OCI-LY7 (cell line): ENCODE measurements around the gene TSSK6. TPM values are rescaled to one million over a fixed set of nuclear protein-coding genes. Genes with fewer than 3 reads are reported as not detected.

ENCODE experiments used
- BruUV-seq: library from RNA; stranded (reverse); fragments of 400-500 nt; replicated peaks from 2 replicates; lab custom pipeline; 2021; lab: Mats Ljungman, UMichigan
- CTCF ChIA-PET: fragments of 300-600 bp; sonication (Branson Sonifier 250); formaldehyde crosslinking; loops from one replicate; lab custom pipeline; 2022; ENCODE audit warnings: antibody characterized with exemption; ENCODE audit not compliant: unreplicated experiment; lab: Charles Lee
- POLR2A ChIA-PET: fragments of 300-600 bp; sonication (Branson Sonifier 250); formaldehyde crosslinking; loops from one replicate; lab custom pipeline; 2022; ENCODE audit warnings: antibody characterized with exemption; lab: Charles Lee
- DNase-seq: peaks from one replicate; pipeline ENCODE4 v3.0.0-alpha.2; 2015; ENCODE audit warnings: low spot score
- H2AFZ ChIP-seq: fragments of 200-600 bp; sonication (generic), shearing (Covaris generic); 2 replicates; pipeline ENCODE4 v1.6.1; 2014; ENCODE audit warnings: mild to moderate bottlenecking, antibody characterized with exemption, low read length, moderate library complexity
- H3K27ac ChIP-seq: fragments of 200-600 bp; sonication (generic); 2 replicates; pipeline ENCODE4 v1.5.1; 2014; ENCODE audit warnings: mixed run types, low read depth, mild to moderate bottlenecking, moderate library complexity, low read length, inconsistent platforms; ENCODE audit not compliant: poor library complexity, severe bottlenecking
- H3K36me3 ChIP-seq: fragments of 200-600 bp; sonication (generic); 2 replicates; pipeline ENCODE4 v1.6.1; 2014; ENCODE audit warnings: mild to moderate bottlenecking, antibody characterized with exemption, low read length, moderate library complexity, mixed read lengths; ENCODE audit not compliant: insufficient read depth
- H3K4me1 ChIP-seq: fragments of 200-600 bp; sonication (generic); 2 replicates; pipeline ENCODE4 v1.5.1; 2014; ENCODE audit warnings: mild to moderate bottlenecking, low read length; ENCODE audit not compliant: insufficient read depth, poor library complexity, severe bottlenecking
- H3K4me2 ChIP-seq: fragments of 200-600 bp; sonication (generic); 2 replicates; pipeline ENCODE4 v1.6.1; 2014; ENCODE audit warnings: mild to moderate bottlenecking, low read length
- H3K4me3 ChIP-seq: fragments of 200-600 bp; sonication (generic); 2 replicates; pipeline ENCODE4 v1.5.1; 2014; ENCODE audit warnings: mild to moderate bottlenecking, low read depth, low read length; ENCODE audit not compliant: poor library complexity, severe bottlenecking
- H3K79me2 ChIP-seq: fragments of 200-600 bp; sonication (generic); 2 replicates; pipeline ENCODE4 v1.6.1; 2016; ENCODE audit warnings: low read depth, mild to moderate bottlenecking, low read length, moderate library complexity, mixed read lengths; ENCODE audit not compliant: insufficient read depth
- H3K9me2 ChIP-seq: fragments of 200-600 bp; sonication (generic); 2 replicates; pipeline ENCODE4 v1.6.1; 2016; ENCODE audit warnings: mild to moderate bottlenecking, low read length, mixed read lengths; ENCODE audit not compliant: insufficient read depth
- H3K9me3 ChIP-seq: fragments of 200-600 bp; sonication (generic); 2 replicates; pipeline ENCODE4 v1.6.1; 2014; ENCODE audit warnings: mild to moderate bottlenecking, mixed run types, low read length, mixed read lengths
- H4K20me1 ChIP-seq: fragments of 200-600 bp; sonication (generic); 2 replicates; pipeline ENCODE4 v1.6.1; 2014; ENCODE audit warnings: mild to moderate bottlenecking, antibody characterized with exemption, low read length, moderate library complexity, mixed read lengths; ENCODE audit not compliant: insufficient read depth
- EZH2phosphoT487 ChIP-seq: fragments of 200-600 bp; sonication (generic); IDR thresholded peaks from 2 replicates; pipeline ENCODE4 v1.6.1; 2018; ENCODE audit warnings: low read depth, borderline replicate concordance, mild to moderate bottlenecking, mixed run types, antibody characterized with exemption, low read length, moderate library complexity, mixed read lengths
- intact Hi-C: fragments of 100-400 bp; cut with micrococcal nuclease; formaldehyde crosslinking; loops from one replicate; pipeline ENCODE4 v1.10.0; 2022; ENCODE audit not compliant: unreplicated experiment
- total RNA-seq, 2 experiments: library from RNA; depleted of rRNA in 1 of 2; stranded (reverse); fragments of >200 nt in 1 of 2; shearing (Covaris generic) in 1 of 2; gene quantifications; 2 replicates each; pipeline ENCODE4 v1.2.3, GENCODE V29; 2014 to 2022
- TF ChIP-seq, protein P1 (sequence below): fragments of 200-600 bp; sonication (generic); conservative IDR thresholded peaks from 2 replicates; pipeline ENCODE4 v1.5.1; 2014; ENCODE audit warnings: mild to moderate bottlenecking, antibody characterized with exemption, low read length, moderate library complexity, mixed read lengths

TSSK6 gene
- total RNA-seq, 2 experiments from 2014 or later, result 6.4 to 10.5 TPM

DNA sequence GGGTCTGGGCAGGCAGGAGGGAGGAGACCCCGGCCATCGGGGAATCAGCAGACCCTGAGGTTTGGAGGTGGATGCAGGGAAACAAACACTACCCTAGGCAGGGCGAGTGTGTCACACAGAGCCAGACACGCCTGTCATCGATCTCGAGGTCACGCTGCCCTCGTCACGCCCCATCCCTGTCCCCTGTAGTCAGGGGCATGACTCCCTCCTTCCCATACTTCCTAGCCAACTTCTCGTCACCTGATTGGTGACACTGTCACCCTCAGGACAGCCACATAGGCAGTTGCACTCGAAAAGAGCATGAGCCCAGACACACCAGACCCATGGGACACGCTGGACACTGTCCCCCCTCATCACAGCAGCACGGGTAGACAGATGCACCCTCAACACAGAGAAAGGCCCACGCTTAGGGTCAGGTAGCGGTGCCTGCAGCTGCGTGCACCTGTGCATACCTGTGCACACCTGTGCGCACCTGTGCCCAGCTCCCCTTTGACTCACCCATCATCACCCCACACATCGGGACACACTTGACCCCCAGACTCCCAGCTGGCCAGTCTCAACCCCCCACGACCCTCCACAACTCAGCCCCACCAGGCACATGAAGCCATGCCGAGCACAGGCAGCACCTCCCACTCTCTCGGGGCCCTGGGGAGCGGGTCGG lies 34.6 kb upstream of the TSSK6 start:
- intact Hi-C loops, result no loop called here
- Histone ChIP-seq H3K79me2 (no peaks in the 10 kb centered on the region), H3K27ac (no peak overlapping the region), H3K9me3 (no peaks in the 10 kb centered on the region), H2AFZ (no peak overlapping the region), H3K4me1 (no peaks in the 10 kb centered on the region), H3K4me2 (no peak overlapping the region), H4K20me1 (no peaks in the 10 kb centered on the region), H3K9me2 (no peaks in the 10 kb centered on the region), H3K36me3 (no peaks in the 10 kb centered on the region), H3K4me3 (no peak overlapping the region)
- TF ChIP-seq EZH2phosphoT487, result no peak
- TF ChIP-seq, protein P1, sequence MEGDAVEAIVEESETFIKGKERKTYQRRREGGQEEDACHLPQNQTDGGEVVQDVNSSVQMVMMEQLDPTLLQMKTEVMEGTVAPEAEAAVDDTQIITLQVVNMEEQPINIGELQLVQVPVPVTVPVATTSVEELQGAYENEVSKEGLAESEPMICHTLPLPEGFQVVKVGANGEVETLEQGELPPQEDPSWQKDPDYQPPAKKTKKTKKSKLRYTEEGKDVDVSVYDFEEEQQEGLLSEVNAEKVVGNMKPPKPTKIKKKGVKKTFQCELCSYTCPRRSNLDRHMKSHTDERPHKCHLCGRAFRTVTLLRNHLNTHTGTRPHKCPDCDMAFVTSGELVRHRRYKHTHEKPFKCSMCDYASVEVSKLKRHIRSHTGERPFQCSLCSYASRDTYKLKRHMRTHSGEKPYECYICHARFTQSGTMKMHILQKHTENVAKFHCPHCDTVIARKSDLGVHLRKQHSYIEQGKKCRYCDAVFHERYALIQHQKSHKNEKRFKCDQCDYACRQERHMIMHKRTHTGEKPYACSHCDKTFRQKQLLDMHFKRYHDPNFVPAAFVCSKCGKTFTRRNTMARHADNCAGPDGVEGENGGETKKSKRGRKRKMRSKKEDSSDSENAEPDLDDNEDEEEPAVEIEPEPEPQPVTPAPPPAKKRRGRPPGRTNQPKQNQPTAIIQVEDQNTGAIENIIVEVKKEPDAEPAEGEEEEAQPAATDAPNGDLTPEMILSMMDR, result no peak
- CTCF ChIA-PET, result no interaction called here
- no peak for DNase-seq
- POLR2A ChIA-PET, result no interaction called here
- no TSS peak for BruUV-seq

DNA sequence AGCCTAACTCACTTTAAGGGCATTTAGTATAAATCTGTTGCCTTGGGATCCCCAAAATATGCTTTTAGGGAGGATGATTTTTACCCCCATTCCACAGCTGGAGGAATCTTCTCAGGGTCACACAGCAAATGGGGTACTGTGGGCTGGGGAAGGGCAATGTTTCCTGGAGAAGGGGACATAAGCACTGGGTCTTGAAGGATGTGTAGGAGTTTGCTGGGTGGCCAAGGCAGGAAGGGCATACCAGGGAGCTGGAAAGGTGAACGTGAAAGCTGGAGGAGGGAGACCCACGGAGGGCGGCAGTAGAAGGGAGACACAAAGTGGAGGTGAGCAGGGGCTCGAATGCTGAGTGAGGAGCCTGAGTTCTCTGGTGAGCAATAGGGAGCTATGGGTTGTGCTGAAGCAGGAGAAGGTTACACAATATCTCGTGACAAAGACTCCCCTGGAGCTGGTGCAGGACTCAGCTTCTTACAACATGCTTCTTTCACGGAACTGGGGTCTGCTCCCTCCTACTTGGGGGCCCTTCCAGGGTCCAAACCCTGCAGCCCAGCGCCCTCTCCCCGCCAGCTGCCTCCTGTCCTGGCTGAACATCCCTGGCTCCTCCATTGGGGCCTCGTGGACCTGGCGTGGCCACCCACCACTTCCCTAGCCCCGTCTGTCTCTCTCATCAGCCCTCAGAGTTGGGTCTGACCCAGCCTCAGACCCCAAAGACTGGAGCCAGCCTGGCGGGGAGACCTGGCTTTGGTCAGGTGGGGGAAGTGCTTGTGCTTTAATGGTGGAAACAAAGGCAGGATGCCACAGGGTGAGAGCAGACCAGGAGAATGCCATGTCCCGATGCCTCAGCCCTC lies 33.8 kb upstream of the TSSK6 start:
- POLR2A ChIA-PET, result interaction anchor here (0.6 kb wide), 1 partner anchor 623 kb away, joined by 6 read pairs; no protein-coding TSS in a partner anchor
- H4K20me1 ChIP-seq, result no peaks in the 10 kb centered on the region
- CTCF ChIA-PET, result no interaction called here
- no peak overlapping the region for H3K4me3 ChIP-seq
- H3K27ac ChIP-seq, result no peak overlapping the region
- no peak overlapping the region for H3K4me2 ChIP-seq
- DNase-seq, result no peak
- no peak for TF ChIP-seq EZH2phosphoT487
- TF ChIP-seq, protein P1, result no peak
- H2AFZ ChIP-seq, result no peak overlapping the region
- no TSS peak for BruUV-seq
- H3K9me2 ChIP-seq, result no peaks in the 10 kb centered on the region
- H3K36me3 ChIP-seq, result no peaks in the 10 kb centered on the region
- no peaks in the 10 kb centered on the region for H3K9me3 ChIP-seq
- intact Hi-C loops, result no loop called here
- H3K79me2 ChIP-seq, result no peaks in the 10 kb centered on the region
- H3K4me1 ChIP-seq, result no peaks in the 10 kb centered on the region
